HG03378 (cell line): ENCODE measurements around the gene CD44.
A peak's percentile ranks its signal among the peaks of the same experiment; 100 is the strongest.

Source experiments
- ATAC-seq: cut with Tn5 transposase; IDR thresholded peaks from one replicate; pipeline ENCODE4 v1.9.1; 2021; ENCODE audit warnings: mild to moderate bottlenecking, moderate library complexity; ENCODE audit not compliant: unreplicated experiment

Gene CD44

DNA sequence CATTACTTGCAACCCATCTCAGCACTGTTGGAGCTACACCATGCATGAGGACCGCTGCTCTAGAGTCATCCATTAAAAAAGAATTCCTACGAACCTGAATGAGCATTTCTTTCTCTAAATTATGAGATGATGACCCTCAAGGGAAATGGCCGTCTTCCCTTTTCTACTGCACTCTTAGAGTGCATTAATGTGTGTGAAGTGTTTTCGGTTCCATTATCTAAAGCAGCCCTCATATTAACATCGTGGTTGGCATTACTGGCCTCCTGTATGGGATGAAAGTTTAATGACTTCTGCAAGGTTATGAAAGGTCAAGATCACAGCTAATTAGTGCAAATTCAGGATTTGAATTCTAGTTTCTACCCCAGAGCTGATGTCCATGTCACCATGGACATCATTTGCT lies 16.7 kb downstream of the CD44 start:
- no peak for ATAC-seq

GRCh38 chr11:35157814-35158700 lies 19.1 kb downstream of the CD44 start:
- no peak for ATAC-seq

DNA sequence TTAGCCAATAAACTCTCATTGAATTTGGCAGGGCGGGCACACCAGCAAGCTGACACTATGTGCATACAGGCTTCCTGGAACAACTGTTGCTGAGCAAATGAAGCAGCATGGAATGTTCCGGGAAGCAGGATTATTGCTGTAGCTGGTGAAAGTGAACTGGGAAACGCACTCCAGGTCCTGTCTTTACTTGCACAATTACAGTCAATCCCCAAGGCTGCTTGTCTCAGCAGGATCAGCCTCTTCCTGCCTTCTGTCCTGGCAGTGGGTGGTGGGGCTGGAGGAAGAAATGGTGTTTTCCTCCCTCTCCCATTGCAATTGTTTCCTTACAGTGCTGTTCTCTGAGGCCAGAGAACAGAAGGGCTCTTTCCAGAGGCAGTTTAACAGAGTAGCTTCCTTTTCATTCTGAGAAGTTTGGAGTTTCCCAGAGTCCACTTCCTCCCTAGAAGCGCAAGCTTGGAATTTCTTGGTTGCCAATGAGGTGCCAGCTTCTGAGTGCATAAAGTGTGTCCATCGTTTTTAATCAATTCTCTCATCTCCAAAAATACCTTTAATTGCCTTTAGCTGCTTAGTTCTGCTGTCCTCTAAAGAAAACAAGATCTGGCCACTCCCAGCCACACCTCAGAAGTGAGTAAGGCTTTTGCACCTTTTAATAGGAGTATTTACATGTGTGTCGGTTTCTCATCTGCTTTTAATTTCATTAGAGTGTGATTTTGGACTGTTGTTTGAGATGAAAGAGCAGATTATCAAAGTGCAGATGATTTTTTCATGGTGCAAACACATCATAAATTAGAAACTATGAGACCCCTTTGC lies 19.9 kb downstream of the CD44 start:
- no peak for ATAC-seq

- no peak for ATAC-seq
These were observed 21.4 kb downstream of the CD44 start for GRCh38 chr11:35160246-35160824.

DNA sequence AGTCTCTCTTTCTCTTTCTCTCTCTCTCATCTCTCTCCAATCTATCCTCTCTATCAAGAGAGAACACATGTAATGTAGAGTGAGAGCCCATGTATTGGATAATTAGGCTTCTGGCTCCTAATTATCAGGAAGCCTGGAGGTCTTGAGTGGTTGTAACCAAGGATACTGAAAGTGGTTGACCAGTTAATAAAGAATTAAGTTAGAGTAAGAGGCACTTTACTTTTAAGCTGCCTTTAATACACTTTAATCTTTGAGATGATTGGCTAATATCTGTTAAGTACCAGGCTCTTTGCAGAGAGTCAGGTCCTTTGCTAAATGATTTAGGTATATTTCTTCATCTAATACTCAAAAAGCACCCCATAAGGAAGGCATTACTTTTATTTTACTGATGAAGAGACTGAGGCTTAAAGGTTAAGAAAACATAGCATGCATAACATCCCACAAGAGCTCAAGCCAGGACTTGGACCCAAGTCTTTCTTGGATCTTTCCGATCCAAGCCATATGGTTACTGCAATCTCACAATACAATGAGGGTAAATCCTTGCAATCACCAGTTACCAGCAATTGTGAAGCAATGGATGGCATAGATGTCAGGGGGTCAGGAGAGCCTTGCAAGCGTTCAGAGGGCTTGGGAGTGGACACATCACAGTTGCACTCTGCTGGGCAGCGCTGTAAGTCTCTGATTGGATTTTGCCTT lies 22.1 kb downstream of the CD44 start:
- no peak for ATAC-seq

- ATAC-seq = no peak
These were observed 23.8 kb downstream of the CD44 start for GRCh38 chr11:35162745-35163144.

GRCh38 chr11:35163209-35163608 lies 24.2 kb downstream of the CD44 start:
- no peak for ATAC-seq

DNA sequence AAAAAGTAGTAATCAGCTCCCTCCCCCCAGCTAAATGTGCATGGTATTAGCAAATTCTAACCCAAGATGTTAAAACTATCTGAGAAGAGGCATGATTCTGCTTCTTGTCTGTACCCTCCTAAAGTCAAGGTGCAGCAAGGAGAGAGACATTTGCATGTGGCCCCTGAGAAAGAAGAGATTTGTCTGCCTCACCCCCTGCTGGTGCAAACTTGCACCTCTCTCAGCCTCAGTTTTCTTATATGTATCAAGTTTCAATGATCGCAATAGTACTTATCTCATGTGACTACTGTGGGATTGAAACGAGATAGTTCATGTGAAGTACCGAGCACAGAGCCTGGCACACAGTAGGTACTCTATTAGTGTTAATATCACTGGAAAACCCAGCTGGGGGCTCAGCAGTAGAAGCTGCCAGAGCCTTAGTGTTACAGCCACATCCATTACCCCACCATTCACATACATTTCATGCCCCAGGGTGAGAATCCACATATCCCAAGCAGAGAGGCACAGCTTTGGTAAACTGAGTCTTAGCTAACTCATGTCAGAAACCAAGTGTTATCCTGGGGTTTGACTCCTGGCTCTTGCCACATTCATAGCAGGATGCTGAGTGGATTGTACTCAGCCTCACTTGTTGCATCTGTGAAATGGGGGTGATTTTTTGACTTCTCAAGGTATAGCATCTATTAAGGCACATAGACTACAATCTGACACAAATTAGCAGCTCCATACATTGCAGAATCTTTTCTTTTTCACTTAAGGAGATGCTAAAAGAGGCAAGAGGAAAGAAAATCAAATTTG lies 24.9 kb downstream of the CD44 start:
- no peak for ATAC-seq

- no peak for ATAC-seq
These were observed 26.1 kb downstream of the CD44 start for GRCh38 chr11:35165030-35165422.

DNA sequence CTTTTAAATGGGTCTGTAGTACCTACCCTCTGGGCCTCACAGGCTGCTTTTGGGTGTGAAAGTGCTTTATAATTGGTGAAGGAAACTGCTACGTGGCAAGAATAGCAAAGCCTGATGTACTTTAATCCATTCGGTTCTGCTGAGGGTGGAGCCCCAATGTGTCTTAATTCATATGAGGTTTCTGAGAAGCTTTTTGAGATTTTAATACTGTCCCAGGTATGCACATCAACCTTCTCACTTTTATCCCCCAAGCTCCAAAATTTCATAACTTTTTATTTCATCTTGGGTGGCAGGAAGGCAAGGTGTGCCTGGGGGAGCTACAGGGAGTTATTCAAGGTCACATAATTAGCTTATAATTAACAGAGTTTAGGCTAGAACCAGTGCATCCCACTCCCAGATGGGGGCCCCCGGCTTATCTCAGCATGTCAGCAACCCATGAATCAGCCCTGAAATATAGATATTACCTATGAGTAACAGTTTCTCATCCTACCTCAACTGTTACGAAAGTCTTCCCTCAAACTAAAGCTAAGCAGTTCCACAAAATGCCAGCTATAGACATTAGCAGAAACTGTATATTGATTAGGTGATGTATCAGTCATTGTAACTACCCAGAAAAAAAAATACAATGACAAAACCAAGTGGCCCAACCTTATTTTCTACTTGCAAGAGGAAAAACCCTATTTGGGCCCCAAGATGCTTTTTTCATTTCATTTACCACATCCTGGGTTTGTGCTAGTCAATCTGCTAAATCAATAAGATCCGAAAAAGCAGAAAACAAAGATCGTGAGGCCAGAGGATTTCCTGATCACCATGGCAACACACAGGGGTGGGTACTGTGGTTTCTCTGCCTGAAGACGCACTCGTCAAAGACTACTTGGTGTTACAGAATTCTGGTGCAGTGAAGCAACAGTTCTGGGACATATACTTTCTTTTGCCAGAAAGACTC lies 26.7 kb downstream of the CD44 start:
- peak; percentile 86 for ATAC-seq

DNA sequence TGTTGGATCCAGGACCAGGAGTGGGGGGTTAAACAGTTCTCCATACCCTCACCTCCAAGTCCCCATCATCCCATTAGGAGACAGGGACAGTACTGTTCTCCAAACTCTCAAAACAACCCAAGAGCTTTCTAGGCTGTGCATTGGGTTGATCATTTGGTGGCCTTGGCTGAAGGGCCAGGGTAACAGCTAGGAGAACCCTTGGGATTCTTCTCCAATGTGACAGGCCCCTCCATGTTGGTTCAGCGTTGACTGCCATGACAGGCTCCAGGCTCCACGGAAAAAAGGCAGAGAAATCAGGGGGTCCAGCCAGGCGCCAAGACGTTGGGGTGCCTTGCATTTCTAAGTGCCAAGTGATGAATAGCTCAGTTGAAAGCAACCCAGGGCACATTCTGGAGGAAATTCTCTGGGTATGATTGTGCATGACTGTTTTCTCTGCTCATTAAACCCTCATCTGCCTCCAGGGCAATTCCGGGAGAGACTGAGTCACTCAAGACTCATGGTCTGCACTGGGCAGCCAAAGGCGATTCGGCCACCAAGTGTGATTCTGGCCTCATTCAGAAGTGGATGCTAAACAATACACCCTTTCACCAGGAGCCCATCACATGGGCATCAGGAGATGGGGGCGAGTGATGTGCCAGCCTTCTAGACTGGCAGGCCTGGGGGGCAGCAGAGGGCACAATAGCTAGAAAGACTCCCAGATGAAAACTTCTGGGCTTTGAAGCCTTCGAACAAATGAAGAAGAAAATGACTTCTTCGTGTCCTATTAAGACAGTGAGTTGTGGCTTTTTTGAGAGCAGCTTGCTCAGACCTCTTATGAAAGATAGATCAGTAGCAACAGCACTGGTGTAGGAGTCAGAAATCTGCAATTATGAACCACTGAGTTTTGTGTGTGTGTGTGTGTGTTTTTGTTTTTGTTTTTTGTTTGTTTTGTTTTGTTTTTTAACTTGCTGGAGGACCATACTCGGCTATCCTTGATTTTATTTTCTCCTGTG lies 27.7 kb downstream of the CD44 start:
- ATAC-seq = no peak

DNA sequence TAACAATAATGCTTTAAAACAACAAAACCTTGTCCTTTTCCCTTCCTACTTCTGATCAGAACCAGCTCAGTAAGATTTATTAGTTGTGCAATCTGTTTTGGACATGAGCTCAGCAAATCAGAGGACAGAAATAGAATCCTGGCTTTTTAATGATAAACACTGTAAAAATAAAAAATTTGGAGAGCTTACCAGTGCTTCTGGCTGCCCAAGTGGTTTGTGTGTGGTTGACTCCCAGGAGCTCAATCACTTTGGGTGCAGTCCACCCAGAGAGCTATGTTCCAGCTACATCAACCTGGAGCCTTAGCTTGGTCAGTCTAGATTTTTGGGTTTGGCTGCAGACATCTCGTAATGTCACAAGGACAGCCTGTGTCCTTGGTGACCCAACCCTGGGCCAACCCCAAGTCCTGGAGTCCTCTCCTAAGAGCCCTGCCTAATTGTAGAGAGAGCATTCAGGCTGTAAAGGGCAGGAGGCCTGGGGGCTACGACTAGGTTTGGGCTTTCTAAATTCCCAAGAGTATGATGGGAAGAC lies 28.5 kb downstream of the CD44 start:
- no peak for ATAC-seq

DNA sequence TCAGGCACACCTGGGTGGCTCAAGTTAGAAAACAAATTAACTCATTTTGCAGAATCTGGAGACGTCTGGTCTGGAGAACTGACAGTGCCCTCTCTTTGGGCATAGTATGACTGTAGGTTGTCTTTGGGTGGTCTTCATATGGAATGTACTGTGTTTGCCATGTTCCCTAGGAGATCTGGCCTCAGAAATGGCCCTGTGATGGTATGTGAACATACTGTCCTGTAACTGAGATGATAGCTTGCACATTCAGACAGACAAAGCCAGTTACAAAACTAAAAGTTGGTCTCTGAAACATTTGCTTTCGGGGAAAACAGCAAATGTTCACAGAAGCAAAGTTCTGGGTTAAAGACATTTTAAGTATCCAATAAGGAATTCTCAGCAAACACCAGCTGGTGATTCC lies 29.7 kb downstream of the CD44 start:
- no peak for ATAC-seq

DNA sequence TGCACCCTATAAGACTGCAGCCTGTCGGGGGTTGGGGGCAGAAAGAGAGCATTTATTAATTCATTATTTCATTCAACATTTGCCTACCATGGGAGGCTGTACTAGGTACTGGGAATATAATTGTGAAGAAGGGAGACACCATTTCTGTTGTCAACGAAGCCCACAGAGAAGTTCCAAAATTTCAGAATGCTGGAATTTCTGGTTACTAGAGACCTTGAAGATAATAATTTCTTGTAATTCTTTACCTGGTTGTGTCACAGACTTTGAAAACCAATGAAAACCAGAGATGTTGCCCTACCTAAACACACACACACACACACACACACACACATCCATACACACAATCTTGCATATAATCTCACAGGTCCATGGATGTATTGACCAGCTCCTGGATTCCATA lies 30.1 kb downstream of the CD44 start:
- no peak for ATAC-seq

- no peak for ATAC-seq
These were observed 30.8 kb downstream of the CD44 start for GRCh38 chr11:35169754-35170153.

DNA sequence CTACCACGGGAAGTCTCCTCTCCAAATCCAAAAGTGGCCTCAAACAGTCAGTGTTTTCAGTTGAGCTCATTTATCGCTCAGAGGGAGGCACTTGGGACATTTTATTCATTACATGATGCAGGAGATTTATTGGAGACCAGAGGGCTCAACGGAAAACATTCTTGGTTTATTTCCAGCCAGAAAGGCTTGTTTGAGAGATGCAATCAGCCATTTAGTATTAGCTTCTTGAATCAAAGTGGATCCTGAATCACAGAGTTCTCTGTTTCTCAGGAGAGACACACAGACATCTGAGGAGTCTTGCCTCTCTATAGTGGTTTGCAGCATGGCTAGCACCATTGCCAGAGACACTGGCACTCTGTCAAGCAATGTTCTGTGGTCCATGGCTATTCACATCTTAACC lies 31.5 kb downstream of the CD44 start:
- no peak for ATAC-seq

GRCh38 chr11:35171226-35171625 lies 32.3 kb downstream of the CD44 start:
- no peak for ATAC-seq

DNA sequence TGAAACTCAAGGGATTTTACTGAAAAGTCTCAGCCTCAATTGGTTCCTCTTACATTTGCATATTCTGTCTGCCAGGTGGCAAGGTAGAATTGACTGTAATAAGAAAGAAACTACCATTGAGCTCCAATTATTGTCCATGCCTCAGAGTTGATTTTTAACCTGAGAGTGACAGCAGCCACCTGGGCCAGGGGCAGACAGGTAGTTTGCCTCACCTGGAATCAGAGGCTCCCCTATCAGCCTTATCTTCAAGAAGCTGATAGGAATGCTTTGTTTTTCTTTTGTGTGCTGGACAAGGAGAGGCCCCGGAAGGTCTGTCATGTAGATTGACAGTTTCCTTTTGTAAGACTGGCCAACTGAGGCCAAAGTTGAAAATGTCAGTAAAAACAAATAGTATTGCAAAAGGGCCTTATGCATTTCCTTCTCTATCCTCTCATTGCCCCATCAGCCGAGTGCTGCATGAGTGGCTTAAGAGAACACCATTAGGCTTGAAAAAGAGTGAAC lies 34.1 kb downstream of the CD44 start:
- ATAC-seq = peak; percentile 59
